ENCODE measurements around the gene C17orf50. TPM values are rescaled to one million over a fixed set of nuclear protein-coding genes. Genes with fewer than 3 reads are reported as not detected.

The C17orf50 gene
- total and polyA plus RNA-seq, 2 donors from 2014 or later = 0.41 TPM; not detected in 1

GRCh38 chr17:35811759-35812158 is 51.1 kb downstream of the C17orf50 start:
- no peaks in the 10 kb centered on the region for H3K27me3 ChIP-seq (ENCODE audit: control insufficient read depth, insufficient read depth, low read length)
- FAIRE-seq = no peak
- no peaks in the 10 kb centered on the region for H3K9me3 ChIP-seq (ENCODE audit: control insufficient read depth in 2 of 3, insufficient read depth in 1 of 3, low read length in 3 of 3)
- intact Hi-C loops (cut with DNase I) = no loop called here
- H3K4me3 ChIP-seq (ENCODE audit: low read length in 3 of 3) = no peak overlapping the region
- H3K4me1 ChIP-seq (ENCODE audit: control insufficient read depth in 2 of 3, insufficient read depth in 2 of 3, low read depth in 1 of 3, low read length in 3 of 3) = peaks cover 2 to 6% (median 6%) of the 10 kb centered on the region in 3 donors
- H3K9ac ChIP-seq (ENCODE audit: low read length in 3 of 3) = peak overlapping the region in 1 of 3 donors; percentile 29
- no peak for DNase-seq
- no peaks in the 10 kb centered on the region for H3K36me3 ChIP-seq (ENCODE audit: control insufficient read depth in 2 of 3, insufficient read depth in 3 of 3, low read length in 3 of 3)
- TF ChIP-seq CTCF (IDR thresholded peaks at IDR 0.05; ENCODE audit: borderline replicate concordance, extremely low read depth, insufficient read depth) = no peak
- H3K27ac ChIP-seq (ENCODE audit: low read depth in 2 of 2, low read length in 2 of 2) = no peak overlapping the region

DNA sequence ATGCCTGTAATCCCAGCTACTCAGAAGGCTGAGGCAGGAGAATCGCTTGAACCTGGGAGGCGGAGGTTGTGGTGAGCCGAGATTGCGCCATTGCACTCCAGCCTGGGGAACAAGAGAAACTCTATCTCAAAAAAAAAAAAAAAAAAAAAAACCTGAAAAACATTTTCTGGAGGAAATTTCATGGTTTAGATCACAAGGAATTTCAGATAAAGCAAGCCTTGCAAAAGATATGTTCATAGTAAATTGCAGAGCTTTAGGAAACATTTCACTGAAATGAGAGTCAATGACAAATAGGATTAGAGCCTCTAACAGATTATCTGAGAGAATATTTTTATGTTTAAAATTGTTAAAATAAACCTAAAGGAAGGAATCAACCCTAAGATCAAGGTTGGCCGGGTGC is 51.8 kb downstream of the C17orf50 start:
- Histone ChIP-seq H3K27me3 (ENCODE audit: control insufficient read depth, insufficient read depth, low read length) (no peaks in the 10 kb centered on the region), H3K9ac (ENCODE audit: low read length in 3 of 3) (no peak overlapping the region), H3K27ac (ENCODE audit: low read depth in 2 of 2, low read length in 2 of 2) (no peak overlapping the region), H3K4me1 (ENCODE audit: control insufficient read depth in 2 of 3, insufficient read depth in 2 of 3, low read depth in 1 of 3, low read length in 3 of 3) (peaks cover 2 to 10% (median 6%) of the 10 kb centered on the region in 3 donors), H3K4me3 (ENCODE audit: low read length in 3 of 3) (no peak overlapping the region), H3K9me3 (ENCODE audit: control insufficient read depth in 2 of 3, insufficient read depth in 1 of 3, low read length in 3 of 3) (no peaks in the 10 kb centered on the region), H3K36me3 (ENCODE audit: control insufficient read depth in 2 of 3, insufficient read depth in 3 of 3, low read length in 3 of 3) (no peaks in the 10 kb centered on the region)
- no peak for TF ChIP-seq CTCF (IDR thresholded peaks at IDR 0.05; ENCODE audit: borderline replicate concordance, extremely low read depth, insufficient read depth)
- intact Hi-C loops (cut with DNase I) = no loop called here
- DNase-seq (no peak), FAIRE-seq (no peak)

Other genes with a start within 250 kb of the C17orf50 start
- 6.2 TPM for gene SLFN12L, start 223.2 kb upstream of the C17orf50 start, total RNA-seq
- 0.62 TPM for gene SLFN12L, start 223.2 kb upstream of the C17orf50 start, polyA plus RNA-seq (ENCODE audit: insufficient read depth, low read depth, low replicate concordance)
- gene SLFN14, start 200.1 kb upstream of the C17orf50 start, total RNA-seq = 0.09 TPM
- not detected for gene SLFN14, start 200.1 kb upstream of the C17orf50 start, polyA plus RNA-seq (ENCODE audit: insufficient read depth, low read depth, low replicate concordance)
- 6.5 TPM for gene PEX12, start 182.3 kb upstream of the C17orf50 start, total RNA-seq
- 6.6 TPM for gene PEX12, start 182.3 kb upstream of the C17orf50 start, polyA plus RNA-seq (ENCODE audit: insufficient read depth, low read depth, low replicate concordance)
- 242 TPM for gene AP2B1, start 173.6 kb upstream of the C17orf50 start, total RNA-seq
- gene AP2B1, start 173.6 kb upstream of the C17orf50 start, polyA plus RNA-seq (ENCODE audit: insufficient read depth, low read depth, low replicate concordance) = 74.0 TPM
- gene RASL10B, start 29.2 kb upstream of the C17orf50 start, total RNA-seq = 2.4 TPM
- 1.5 TPM for gene RASL10B, start 29.2 kb upstream of the C17orf50 start, polyA plus RNA-seq (ENCODE audit: insufficient read depth, low read depth, low replicate concordance)
- gene GAS2L2, start 7.6 kb upstream of the C17orf50 start, total RNA-seq = not detected
- not detected for gene GAS2L2, start 7.6 kb upstream of the C17orf50 start, polyA plus RNA-seq (ENCODE audit: insufficient read depth, low read depth, low replicate concordance)
- 4.5 TPM for gene MMP28, start 34.8 kb downstream of the C17orf50 start, total RNA-seq
- 10.3 TPM for gene MMP28, start 34.8 kb downstream of the C17orf50 start, polyA plus RNA-seq (ENCODE audit: insufficient read depth, low read depth, low replicate concordance)
- 149 TPM for gene TAF15, start 48.6 kb downstream of the C17orf50 start, total RNA-seq
- 66.3 TPM for gene TAF15, start 48.6 kb downstream of the C17orf50 start, polyA plus RNA-seq (ENCODE audit: insufficient read depth, low read depth, low replicate concordance)
- 0.16 TPM for gene HEATR9, start 108.0 kb downstream of the C17orf50 start, total RNA-seq
- gene HEATR9, start 108.0 kb downstream of the C17orf50 start, polyA plus RNA-seq (ENCODE audit: insufficient read depth, low read depth, low replicate concordance) = not detected
- gene CCL5, start 119.5 kb downstream of the C17orf50 start, total RNA-seq = 10.3 TPM
- 4.2 TPM for gene CCL5, start 119.5 kb downstream of the C17orf50 start, polyA plus RNA-seq (ENCODE audit: insufficient read depth, low read depth, low replicate concordance)
- not detected for gene RDM1, start 169.9 kb downstream of the C17orf50 start, total RNA-seq
- gene RDM1, start 169.9 kb downstream of the C17orf50 start, polyA plus RNA-seq (ENCODE audit: insufficient read depth, low read depth, low replicate concordance) = 0.56 TPM
- gene LYZL6, start 182.8 kb downstream of the C17orf50 start, total RNA-seq = not detected
- gene LYZL6, start 182.8 kb downstream of the C17orf50 start, polyA plus RNA-seq (ENCODE audit: insufficient read depth, low read depth, low replicate concordance) = not detected
- 0.79 TPM for gene CCL16, start 220.6 kb downstream of the C17orf50 start, total RNA-seq
- not detected for gene CCL16, start 220.6 kb downstream of the C17orf50 start, polyA plus RNA-seq (ENCODE audit: insufficient read depth, low read depth, low replicate concordance)
- 134 TPM for gene CCL14, start 225.8 kb downstream of the C17orf50 start, total RNA-seq
- gene CCL14, start 225.8 kb downstream of the C17orf50 start, polyA plus RNA-seq (ENCODE audit: insufficient read depth, low read depth, low replicate concordance) = 14.2 TPM
- 0.82 TPM for gene CCL15, start 240.7 kb downstream of the C17orf50 start, total RNA-seq
- 22.2 TPM for gene CCL15, start 240.7 kb downstream of the C17orf50 start, polyA plus RNA-seq (ENCODE audit: insufficient read depth, low read depth, low replicate concordance)